Retina (tissue), 1 donor: Measurements from ENCODE around the gene E2F2.

Experiments used
- DNase-seq: peaks from one replicate; pipeline ENCODE4 v3.0.0-alpha.2; 2016

E2F2 gene

DNA sequence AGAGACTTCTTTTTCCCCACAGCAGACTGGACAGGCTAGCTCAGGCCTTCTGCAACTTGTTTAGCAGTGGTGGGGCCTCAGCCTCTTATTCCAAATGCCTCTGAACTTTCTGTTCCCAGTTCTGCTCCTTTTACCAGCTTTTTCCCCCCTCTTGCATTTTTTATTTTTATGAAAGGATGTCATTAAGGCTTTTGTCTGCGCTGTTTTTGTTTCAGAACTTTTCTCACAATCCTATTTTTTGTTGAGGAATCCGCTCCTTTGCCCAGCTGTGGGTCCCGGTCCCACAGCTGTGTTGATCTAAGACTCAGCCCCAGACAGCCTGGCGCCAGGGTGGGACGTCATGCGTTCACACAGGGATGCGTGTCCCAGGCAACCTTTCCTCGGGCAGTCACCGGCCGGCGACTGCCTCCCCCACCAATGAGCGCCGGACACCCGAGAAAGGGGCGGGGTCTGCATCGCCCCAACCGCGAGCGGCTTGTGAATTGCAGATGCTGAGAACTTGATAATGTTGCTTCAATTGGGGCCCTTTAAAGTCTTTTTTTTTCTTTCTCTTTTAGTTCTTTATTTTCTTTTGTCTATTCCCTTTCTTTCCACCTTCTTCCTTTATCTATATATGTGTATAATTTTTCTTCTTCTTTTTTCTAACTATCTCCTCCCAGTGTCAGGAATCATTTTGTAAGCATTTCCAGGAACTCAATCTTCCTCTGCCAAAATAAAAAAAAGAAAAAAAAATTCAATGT, 31.3 kb upstream of the E2F2 start:
- DNase-seq, result peak; percentile 91

DNA sequence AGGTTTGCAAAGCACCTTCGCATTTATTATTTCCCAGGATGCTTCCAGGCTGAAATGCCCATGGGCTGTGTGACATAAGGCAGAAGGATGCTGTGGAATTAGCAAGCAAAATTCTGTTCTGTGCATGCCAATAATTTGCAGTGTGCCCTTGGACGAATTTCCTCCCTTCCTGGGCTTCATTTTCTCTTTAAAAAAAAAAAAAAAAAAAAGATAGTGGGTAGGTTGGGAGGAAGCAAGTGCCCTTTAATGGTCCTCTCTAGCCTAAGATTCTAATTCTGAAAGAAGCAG, 30.7 kb upstream of the E2F2 start:
- peak; percentile 24 for DNase-seq

DNA sequence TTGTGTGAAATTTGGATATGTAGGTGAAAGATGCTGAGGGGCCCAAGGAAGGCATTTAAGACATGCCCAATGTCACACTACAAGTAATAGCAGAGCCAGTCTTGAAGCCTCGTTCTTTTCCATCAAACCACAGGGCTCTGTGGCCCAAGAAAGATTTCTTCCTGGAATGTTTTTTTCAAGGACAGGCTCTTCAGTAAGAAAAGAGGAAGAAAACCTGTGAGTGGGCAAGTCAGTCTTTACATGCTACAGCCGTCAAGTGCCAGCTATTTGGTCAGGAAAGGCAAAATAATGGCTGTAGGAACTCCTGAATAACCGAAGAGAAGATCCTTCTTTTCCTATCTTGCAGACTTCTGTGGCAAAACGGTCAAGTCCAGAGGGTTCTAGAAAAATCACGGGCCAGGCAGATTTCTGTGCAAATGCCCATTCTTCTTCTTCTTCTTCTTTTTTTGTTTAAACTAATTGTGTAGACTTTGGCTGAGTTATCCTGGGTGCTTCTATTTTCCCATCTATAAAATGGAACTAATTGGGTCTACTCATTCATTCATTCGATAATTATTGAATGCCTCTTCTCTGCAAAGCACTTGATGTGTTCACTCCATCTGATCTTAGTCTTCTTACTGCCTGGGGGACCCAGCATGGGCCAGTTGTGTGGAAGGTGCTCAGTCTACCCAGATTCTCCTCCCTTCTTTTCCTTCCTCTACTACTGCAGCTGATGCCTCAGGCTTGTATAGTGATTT, 30.2 kb upstream of the E2F2 start:
- DNase-seq, result no peak

DNA sequence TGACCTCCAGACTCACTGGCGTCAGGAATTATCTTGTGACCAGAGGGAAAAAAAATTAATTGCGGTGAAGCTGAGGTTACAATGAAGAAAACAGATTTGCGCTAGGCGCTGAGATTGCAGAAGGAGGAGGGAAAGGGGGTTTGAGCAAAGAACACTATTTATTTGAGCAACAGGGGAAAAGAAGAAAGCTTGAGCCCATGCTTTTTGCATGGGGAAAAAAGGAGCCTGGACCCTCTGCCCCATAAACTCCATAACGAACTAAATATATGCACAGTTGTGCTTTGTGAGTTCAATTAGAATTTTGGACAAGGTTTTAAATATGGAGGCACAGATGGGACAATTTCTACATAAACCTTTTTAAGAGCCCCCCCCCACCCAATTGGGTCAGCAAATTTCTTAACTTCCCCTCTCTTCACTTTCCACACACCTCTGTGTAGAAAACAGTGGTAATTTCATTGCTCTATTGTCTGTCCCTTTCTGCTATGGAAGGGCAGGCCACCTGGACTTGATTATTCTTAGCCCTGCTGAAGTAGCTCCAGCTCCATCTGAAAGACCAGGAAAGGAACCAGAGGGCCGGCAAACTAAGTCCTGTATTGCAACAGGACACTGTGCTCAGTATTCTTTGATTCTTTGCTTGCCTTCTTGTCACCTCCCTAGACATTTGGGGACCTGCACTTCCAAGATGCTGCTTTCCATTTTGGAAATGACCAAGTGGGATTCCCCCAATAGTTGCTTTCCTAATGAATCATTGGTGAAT, 29.1 kb upstream of the E2F2 start:
- DNase-seq, result peak; percentile 40

DNA sequence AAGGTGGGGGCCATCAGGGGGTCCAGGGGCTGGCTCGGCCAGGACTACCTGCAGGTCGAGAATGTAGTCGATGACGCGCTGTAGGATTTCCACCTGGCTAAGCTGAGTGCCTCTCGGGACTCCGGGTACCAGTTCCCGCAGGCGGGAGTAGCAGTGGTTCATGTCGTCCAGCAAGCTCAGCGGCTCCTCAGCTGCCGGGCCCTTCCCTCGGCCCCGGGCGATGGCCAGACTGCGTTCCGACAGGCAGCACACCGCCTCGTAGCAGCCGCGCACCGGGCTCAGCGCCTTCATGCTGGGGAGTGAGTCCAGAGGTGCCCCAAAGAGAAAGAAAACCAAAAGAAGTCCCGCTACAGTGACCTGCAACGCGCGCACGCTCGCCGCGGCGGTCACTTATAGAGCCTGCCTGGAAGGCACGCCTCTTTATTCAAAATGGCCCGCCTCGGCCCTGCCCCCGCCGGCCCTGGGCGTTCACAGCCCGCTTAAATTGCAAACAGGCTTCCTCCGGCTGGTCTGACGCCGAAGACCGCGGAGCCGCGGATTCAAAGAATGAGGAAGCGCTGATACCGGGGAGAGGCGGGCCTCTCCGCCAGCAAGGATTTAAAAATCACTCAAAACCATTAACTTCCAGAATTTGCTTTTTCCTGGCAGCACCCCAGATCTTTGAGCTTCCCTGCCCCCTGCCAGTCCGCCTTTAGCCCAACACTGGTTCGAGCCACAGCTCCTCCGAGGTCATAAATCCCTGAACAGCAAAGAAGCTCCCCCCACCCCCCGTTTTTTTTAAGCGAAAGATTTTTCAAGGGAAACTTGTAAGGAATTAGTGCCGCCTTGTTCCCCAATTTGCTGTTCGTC, 28.3 kb upstream of the E2F2 start, which contains the start of gene ID3:
Gene ID3, minus strand, starts transcription at position 366 of the 849 bp plus-strand sequence. Its CDS starts 75 bp downstream, at position 291.
- peak; percentile 96 for DNase-seq

DNA sequence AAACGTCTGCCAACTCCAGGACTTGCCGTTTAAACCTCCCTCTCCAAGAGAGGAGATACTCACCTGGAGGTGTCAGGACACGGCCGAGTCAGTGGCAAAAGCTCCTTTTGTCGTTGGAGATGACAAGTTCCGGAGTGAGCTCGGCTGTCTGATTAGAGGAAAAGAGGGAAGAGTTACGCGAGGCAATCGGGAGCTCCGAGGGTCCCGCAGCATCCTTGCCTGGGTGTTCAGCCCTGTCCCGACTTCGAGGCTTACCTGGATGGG, 27.8 kb upstream of the E2F2 start:
- DNase-seq, result no peak

DNA sequence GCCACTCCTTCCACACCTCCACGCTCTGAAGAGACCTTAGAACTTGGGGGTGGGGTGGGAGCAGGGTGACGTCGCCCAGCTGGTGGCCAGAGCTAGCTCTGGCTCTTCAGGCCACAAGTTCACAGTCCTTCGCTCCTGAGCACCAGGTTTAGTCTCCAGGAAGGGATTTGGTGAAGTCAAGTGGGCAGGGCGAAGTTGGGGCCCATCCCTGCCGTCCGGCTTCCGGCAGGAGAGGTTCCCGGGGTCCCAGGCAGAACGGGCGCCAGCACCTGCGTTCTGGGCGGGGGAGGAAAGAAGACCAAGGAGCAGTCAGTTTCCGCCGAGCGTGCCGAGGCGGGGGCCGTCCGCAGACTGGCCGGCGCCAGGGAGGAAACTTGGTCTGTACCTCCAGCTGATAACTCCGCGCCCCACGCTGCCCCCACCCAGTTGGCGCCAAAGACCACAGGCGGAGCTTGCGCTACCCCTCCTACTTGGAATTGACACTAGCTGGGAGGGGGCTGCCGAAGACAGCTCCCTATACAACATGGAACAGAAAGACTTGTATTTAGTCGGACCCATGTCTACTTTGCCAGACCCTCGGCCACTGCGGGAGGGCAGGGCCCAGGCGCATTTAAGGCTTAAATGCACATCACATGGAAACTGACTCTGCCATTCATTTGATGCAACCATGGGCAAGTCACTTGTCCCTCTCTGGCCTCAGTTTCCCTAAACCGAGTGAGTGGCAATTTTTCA, 27.3 kb upstream of the E2F2 start:
- peak; percentile 44 for DNase-seq

DNA sequence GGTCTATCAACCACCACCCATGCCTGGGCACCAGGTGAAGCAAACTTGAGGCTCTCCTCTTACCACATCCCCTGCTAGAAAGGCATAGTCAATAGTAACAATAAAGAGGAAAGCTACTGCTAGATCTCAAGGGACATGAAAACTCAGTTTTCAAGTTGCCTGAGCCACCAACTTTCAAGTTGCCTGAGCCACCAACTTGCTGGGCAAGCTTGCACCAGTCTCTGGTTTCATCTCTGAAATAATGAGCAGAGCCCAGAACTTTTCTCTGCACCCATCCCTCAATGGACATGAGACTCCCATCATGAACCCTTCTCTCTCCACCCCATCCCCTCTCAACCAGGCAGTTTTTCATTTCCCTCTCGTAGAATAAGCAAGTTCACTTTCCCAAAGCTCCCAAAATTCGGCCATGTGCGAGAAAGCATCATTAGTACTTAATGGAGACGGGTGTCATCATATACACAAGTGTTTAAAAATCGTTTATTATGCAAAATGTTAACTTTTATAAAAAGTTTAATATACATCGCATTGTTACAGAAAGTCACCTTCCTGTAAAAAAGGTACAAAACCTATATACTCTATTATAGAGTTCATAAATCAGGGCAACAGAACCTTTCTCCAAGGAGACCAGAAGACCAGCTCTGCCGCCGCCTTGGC, 26.6 kb upstream of the E2F2 start:
- DNase-seq, result no peak

DNA sequence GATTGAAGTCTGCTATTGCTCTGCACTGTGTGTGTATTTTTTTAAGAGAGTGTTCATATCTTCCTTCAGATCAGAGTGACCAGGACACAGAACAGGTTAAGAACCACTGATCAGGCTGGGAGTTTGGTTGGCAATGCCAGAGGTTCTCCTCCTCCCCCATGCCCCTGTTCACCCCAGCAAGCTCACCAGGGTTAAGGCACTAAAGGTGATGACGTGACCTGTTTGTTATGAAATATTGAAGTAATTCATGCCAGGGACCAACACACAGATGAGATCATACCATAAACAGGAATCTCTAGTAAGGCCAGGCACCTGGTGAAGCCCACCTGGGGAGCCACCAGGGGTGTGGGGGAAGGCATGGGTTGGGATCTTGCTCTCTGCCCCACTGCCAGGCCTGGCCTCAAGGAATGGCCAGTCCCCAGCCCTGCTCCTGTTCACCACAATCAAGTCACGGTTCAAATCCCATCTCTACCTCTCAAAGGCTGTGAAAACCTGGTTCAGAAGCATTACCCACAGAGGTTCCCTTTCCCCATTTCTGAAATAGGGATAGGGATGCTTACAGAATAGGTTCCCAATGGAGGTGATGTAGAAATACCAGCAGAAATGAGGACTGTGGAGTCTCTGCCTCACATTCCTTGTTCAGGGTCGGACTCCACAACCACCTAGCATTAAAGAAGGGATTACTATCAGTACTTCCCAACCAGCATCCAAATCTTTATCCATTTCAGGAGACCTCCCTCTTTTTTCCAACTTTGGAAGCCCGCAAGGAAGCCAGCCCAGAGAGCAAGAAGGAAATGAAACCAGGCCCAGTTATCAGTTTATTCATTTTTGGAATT, 25.8 kb upstream of the E2F2 start:
- DNase-seq, result no peak

DNA sequence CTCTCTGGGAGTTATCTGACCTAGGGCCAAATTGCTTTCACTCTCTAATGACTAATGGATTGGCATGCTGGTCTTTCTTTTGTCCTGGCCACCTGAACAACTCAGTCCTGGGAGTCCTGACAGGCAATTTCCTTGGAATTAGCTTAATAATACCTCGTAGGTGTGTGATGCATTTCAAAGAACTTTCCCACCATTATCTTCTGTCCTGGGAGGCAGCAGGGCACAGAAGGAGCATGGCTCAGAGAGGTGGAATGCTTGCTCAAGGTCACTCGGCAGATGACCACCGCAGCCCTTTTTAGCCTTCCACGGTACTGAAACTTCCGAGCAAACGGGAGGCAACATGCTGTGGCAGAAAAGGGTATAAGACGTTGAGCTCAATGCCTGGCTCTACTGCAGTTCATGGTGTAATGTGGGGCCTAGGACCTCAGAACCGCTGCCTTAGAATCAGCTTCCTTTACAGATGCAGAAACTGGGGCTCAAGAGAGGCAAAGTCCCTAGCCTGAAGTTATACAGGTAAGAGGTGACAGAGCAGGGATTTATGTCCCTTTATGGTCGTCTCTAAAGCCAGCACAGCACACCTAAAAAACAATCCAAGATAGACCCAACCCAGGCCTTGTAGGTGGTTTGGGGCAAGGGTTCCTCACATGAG, 25.1 kb upstream of the E2F2 start:
- peak; percentile 44 for DNase-seq

DNA sequence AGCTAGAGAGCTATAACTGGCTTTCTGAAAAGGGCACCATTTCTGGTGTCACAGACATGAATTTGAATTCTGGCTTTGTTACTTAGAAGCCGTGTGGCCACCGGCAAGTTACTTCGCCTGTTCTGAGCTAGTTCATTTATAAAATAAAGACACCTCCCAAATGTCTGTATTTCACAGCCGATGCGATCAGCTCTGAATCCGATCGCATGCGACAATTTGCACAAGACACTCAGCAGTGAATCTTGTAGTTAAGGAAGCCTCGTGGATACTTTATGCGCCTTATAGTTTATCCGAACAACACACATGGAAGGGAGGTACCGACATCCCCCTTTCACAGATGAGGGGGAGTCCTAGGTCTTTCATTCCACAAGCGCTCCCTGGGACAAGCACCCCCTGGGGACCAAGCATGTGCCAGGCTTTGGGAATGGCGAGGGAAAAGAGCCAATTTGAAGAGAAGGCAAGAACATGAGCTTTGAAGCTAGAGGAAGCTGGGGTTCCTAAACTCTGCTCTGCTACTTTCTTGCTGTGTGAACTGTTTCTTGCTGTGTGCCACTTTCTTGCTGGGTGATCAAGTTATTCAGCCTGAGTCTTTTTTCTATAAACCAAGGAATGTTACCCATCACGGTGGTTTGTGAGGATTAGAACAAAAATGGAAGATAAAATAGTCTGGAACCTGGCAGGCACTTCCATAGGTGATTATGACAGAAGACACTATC, 24.4 kb upstream of the E2F2 start:
- no peak for DNase-seq

DNA sequence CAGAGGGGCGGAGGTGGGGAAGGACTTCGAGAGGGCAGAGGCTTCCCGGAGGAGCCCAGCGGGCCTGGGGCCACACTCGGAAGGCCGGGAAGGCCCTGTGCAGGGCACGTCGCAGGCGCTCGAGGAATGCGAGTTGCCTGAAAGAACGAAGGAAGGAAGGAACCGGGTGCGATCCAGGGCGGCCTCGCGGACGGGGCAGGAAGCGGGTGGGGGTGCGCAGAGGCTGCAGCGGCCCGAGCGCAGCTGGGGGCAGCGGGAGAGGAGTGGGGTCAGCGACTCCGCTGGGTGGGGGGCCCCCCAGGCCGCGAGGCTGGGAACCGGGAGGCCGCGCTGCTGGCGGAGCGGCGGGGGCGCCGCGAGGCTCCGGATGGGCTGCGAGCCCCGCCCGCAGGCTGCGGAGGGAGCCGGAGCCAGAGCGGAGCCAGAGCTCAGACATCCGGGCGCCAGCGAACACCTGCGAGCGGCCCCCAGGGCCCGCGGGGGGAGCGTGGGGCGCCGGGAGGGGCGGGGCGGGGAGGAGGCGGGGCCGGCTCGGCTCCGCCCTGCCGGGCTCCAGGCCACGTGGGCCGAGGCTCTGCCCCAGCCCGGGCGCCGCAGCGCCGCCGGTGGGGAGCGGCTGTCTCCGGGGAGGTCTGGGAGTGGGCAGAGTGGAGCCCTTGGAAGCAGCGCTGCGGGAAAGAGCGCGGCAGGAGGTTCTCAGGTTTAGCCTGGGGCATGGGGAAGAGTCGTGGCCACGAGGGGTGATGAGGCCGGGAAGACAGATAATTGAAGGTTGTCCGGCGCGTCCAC, 23.6 kb upstream of the E2F2 start:
- peak; percentile 90 for DNase-seq

DNA sequence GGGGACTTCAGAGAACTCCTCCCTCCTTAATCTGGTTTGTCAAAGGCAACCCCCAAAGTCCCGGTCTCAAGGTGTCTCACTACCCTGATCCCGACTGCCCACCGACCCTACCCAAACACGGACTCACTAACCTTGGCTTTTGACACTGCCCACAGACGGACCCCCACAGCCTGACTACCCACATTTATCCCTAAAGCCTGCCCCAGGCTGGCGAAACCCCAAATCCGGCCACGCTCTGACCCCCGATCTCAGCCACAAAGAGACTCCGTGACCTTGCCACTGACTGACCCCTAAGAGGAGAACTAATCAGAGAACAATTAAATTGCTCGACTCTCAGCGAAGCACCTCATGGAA, 23.1 kb upstream of the E2F2 start:
- no peak for DNase-seq

DNA sequence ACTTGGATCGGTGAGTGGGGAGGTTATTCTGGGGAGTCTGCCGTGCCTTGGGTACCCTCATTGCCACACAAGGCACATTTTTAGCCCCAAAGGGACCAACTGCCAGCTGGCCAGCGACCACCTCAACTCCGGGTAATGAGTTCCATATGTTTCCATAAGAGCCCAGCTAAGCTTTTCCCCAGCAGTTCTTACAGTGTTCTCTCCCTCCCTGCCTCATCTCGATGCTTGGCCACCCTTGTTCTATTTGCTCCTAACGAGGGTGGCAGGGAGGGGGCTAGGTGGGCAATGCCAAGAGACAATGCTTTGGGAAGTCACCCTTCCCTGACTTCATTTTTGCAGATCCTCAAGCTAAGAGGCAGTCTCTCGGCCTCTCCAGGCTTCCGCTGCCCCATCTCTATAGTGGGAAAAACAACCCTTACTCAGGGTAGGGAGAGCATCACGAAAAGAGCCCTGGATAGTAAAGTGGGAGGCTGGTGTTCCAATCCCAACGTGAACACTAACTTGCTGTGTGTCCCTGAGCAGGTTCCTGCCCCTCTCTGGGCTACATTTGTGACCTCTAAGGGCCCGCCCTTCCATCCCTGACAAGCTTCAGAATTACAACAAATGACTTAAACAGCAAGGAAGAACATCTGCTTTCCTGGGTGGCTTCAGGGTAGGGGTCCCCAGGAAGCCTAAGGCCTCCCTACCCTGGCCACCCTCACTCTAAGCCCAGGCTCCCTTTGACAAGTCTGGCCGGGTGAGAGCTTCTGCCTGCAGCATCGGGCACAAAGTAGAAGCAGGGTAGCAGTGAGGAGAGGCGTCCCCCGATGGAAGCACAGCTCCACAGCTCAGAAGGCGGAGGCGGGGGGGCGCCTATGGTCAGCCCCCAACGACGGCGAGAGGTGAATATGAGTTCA, 22.4 kb upstream of the E2F2 start:
- DNase-seq, result no peak

DNA sequence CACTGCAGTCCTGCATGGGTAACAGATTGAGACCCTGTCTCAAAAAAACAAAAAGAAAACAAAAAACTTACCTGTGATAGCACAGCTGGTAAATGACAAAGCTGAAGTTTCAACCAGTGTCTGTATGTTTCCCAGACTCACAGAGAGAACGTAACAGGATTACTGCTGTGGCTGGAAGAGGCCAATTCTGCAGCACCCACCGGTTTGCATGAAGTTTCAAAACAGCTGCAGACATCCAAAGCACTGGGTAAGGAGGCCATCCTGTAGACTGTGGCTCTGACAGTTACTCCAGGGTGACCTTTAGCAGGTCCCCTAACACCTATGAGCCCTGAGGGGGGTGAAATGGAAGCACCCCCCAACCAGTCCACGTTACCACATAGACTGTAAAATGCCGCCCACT, 20.8 kb upstream of the E2F2 start:
- DNase-seq, result no peak

DNA sequence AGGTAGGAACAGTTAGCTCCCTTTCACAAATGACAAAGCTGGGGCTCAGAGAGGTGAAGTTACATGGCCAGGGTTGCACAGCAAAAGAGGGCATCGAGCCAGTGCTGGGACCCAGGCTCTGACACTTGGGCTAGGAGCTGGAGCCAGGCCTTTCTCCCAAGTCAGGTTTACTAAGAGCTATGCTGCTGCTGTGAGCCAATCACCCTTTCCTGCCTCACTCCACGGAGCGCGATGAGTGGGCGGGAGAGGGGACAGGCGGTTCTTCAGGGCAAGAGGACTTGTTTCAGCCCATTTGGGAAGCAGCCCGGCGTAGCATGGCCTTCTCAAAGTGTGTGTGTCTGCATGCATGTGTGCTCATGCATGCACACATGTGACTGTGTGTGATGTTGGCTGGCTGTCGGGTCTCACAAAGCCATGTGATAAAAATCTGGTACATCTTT, 17.7 kb upstream of the E2F2 start:
- no peak for DNase-seq

DNA sequence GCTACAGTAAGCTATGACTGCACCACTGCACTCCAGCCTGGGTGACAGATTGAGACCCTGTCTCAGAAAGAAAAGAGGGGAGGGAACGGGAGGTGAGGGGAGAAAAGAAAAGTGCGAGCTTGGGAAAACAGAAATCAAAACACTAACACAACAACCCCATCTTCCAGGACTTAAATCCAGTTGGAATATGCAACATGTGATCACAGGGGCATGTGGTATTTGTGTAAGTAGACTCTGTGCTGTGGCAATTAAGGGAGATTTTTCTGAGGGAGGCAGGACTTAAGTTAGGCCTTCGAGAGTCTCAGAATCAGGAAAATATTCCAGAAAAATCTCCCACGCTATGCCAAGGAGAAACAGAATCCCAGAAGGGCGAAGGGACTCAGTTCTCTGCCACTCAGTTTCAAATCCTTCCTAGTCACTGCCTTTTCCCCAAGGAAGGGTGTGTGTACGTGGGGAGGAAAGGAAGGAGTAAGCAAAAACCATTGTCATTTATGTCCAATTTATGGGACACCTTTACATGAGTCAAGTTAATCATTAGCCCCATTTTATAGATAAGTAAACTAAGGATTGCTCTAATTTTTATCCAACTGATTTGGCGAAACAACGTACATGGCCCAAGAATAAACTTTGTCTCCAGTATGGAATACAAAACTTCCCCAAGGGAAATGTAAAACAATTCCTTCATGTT, 16.0 kb upstream of the E2F2 start:
- DNase-seq, result no peak
